Right lobe of liver (tissue), 6 donors: ENCODE results near the gene COL6A5. TPM values are rescaled to one million over a fixed set of nuclear protein-coding genes. Genes with fewer than 3 reads are reported as not detected.

Experiments
- ATAC-seq, 4 donors: fragments of 200-7000 bp; cut with Tn5 transposase; one replicate each; pipeline ENCODE4 v1.9.1; 2020; ENCODE audit warnings: mild to moderate bottlenecking in 4 of 4, moderate library complexity in 4 of 4
- DNase-seq, 3 donors: peaks; one replicate each; pipeline ENCODE4 v3.0.0-alpha.2; 2020
- H3K27ac ChIP-seq, 3 donors: fragments of 200-600 bp; one replicate each; pipeline ENCODE4 v1.8.0; 2022
- H3K27me3 ChIP-seq, 2 donors: fragments of 200-600 bp; one replicate each; pipeline ENCODE4 v1.8.0; 2022
- H3K36me3 ChIP-seq, 4 donors: fragments of 200-600 bp; sonication (generic) in 1 of 4; one replicate each; pipeline versions ENCODE4 v1.5.1 to v1.8.0; 2017 to 2022; ENCODE audit warnings: control low read depth in 1 of 4
- H3K4me1 ChIP-seq, 4 donors: fragments of 200-600 bp; sonication (generic) in 1 of 4; one replicate each; pipeline versions ENCODE4 v1.5.1 to v1.8.0; 2017 to 2022; ENCODE audit warnings: control low read depth in 1 of 4
- H3K4me3 ChIP-seq, 3 donors: fragments of 200-600 bp; one replicate each; pipeline ENCODE4 v1.8.0; 2022
- H3K9me3 ChIP-seq, 4 donors: fragments of 200-600 bp; sonication (generic) in 1 of 4; one replicate each; pipeline versions ENCODE4 v1.5.1 to v1.8.0; 2017 to 2022; ENCODE audit warnings: control low read depth in 1 of 4
- POLR2A ChIP-seq: fragments of 450-650 bp; IDR thresholded peaks from one replicate; pipeline ENCODE4 v1.6.1; 2017; ENCODE audit warnings: antibody characterized with exemption, mild to moderate bottlenecking
- WGBS: methylation state at CpG from one replicate; pipeline ENCODE4 v1.1.6; 2018; ENCODE audit warnings: low coverage, low lambda C conversion rate; ENCODE audit not compliant: insufficient coverage; ENCODE audit errors: missing lambda C conversion rate; 5-methylcytosine and 5-hydroxymethylcytosine counted together
- intact Hi-C, 2 donors: fragments of 100-400 bp; cut with DNase I; formaldehyde crosslinking; loops; one replicate each; pipeline versions ENCODE4 v1.11.2 to v1.14.1; 2022
- total RNA-seq, 6 experiments: library from RNA; depleted of rRNA in 2 of 6; stranded (reverse); fragments of >200 nt in 2 of 6; fragmentation: NEBNext Ultra II Directional in 3 of 6; extraction: Animal tissue kit (Norgen Biotek cat#: 25700) in 3 of 6; gene quantifications; one replicate each; pipeline versions ENCODE4 v1.1.0 to v1.2.4, GENCODE V29; 2016 to 2023
- TF ChIP-seq, protein P1 (sequence below), 4 donors: fragments of 200-600 bp in 3 of 4; fragments of 450-650 bp in 1 of 4; IDR thresholded peaks; one replicate each; pipeline versions ENCODE4 v1.5.1 to v1.8.0; 2016 to 2022; ENCODE audit warnings: antibody characterized with exemption in 4 of 4, mild to moderate bottlenecking in 2 of 4
- donor health status: DM: no; HTN: yes; CAD: no.
- donor health status: DM: no; HTN: no; CAD: no.
- donor health status: DM: no; HTN: no; CAD: no.
- donor health status: DM: no; HTN: yes; CAD: no.
- donor health status: DM: no; HTN: yes; CAD: no.

COL6A5 gene
- total RNA-seq, 6 experiments from 2014 or later = not detected

GRCh38 chr3:130529486-130530215 lies 184.2 kb downstream of the COL6A5 start:
- intact Hi-C loops = no loop called here
- TF ChIP-seq, protein P1, sequence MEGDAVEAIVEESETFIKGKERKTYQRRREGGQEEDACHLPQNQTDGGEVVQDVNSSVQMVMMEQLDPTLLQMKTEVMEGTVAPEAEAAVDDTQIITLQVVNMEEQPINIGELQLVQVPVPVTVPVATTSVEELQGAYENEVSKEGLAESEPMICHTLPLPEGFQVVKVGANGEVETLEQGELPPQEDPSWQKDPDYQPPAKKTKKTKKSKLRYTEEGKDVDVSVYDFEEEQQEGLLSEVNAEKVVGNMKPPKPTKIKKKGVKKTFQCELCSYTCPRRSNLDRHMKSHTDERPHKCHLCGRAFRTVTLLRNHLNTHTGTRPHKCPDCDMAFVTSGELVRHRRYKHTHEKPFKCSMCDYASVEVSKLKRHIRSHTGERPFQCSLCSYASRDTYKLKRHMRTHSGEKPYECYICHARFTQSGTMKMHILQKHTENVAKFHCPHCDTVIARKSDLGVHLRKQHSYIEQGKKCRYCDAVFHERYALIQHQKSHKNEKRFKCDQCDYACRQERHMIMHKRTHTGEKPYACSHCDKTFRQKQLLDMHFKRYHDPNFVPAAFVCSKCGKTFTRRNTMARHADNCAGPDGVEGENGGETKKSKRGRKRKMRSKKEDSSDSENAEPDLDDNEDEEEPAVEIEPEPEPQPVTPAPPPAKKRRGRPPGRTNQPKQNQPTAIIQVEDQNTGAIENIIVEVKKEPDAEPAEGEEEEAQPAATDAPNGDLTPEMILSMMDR (IDR thresholded peaks at IDR 0.05) = no peak
- no peak for TF ChIP-seq POLR2A
- Histone ChIP-seq H3K27me3 (no peaks in the 10 kb centered on the region), H3K4me3 (no peak overlapping the region), H3K9me3 (no peaks in the 10 kb centered on the region), H3K4me1 (no peaks in the 10 kb centered on the region), H3K27ac (no peak overlapping the region), H3K36me3 (no peaks in the 10 kb centered on the region)
- DNase-seq = no peak
- 42% methylated on average over 5 of the region's 5 CpGs for WGBS
- no peak for ATAC-seq

DNA sequence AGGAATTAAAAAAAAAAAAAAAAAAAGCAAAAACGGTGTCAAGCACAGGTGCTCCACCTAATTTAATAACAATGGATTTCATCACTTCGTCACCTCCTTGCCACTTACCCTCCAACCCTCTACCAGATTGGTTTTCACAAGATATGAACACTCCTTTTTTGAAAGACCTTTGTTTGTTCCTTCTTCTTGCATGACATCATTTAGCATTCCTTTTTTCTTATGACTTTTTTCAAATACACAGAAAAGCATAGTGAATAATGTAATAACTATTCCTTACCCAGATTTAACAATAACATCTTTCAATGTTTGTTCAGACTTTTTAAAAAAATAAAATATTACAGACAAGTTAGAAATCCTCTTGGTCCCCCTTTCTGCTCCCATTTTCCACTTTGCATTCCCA lies 187.8 kb downstream of the COL6A5 start:
- Histone ChIP-seq H3K36me3 (no peaks in the 10 kb centered on the region), H3K27me3 (no peaks in the 10 kb centered on the region), H3K4me1 (no peaks in the 10 kb centered on the region), H3K27ac (no peak overlapping the region), H3K9me3 (no peaks in the 10 kb centered on the region), H3K4me3 (no peak overlapping the region)
- WGBS = 27% methylated on average over 2 of the region's 2 CpGs
- TF ChIP-seq, protein P1 (IDR thresholded peaks at IDR 0.05) = no peak
- TF ChIP-seq POLR2A = no peak
- ATAC-seq = no peak
- no peak for DNase-seq
- intact Hi-C loops = no loop called here

Other genes with a start within 250 kb of the COL6A5 start
- under 1 TPM in 5 of 6 experiments, not detected in 1; 0.11 to 0.93 (median 0.12) TPM for gene COL6A6, start 171.5 kb downstream of the COL6A5 start, total RNA-seq